Ovary (tissue), 3 donors: Measurements from ENCODE around the gene PIK3AP1.

Experiments
- EP300 ChIP-seq: sonication (generic); formaldehyde crosslinking; IDR thresholded peaks from one replicate; pipeline ENCODE4 v1.6.1; 2017; ENCODE audit warnings: antibody characterized with exemption
- POLR2A ChIP-seq: fragments of 450-650 bp; IDR thresholded peaks from one replicate; pipeline ENCODE4 v1.6.1; 2017; ENCODE audit warnings: antibody characterized with exemption, mild to moderate bottlenecking, moderate library complexity
- TF ChIP-seq, protein P1 (sequence below), 3 donors: fragments of 450-650 bp in 2 of 3; fragments of 200-600 bp in 1 of 3; IDR thresholded peaks; one replicate each; pipeline versions ENCODE4 v1.5.1 to v1.8.0; 2016 to 2022; ENCODE audit warnings: antibody characterized with exemption in 3 of 3, mild to moderate bottlenecking in 1 of 3
- donor health status: DM: no; HTN: no; CAD: no.

DNA sequence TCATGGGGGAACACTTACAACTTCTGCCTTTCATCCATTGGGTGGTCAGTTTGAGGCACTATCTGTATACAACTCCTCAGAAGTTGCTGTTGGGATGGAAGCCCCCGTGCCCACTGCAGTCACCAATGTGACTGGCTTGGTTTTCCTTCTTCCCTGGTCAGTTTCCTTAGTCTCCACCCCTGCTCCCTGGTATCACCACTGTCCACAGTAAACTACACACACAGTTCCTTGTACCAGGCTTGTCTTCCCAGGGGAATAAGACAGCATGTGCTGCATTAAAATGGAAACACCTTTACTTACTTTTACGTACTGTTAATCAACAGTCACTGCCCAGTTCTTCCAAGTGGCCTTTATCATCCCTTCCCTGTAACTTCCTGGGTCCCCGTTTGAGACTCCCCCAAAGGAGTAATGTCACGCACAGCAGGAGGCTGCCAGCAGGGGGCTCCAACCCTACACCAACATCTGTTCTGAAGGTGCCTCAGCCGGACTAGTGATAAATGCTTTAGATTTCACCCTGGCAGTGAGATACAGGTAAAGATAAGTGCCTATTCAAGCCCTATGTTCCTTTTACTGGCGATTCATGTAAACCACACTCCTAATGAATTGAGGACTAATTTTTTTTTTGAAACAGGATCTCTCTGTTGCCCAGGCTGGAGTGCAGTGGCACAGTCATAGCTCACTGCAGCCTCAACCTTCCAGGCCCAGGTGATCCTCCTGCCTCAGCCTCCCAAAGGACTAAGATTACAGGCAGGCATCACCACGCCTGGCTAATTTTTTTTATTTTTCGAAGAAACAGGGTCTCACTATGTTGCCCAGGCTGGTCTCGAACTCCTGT, 45.3 kb upstream of the PIK3AP1 start:
- TF ChIP-seq, protein P1, sequence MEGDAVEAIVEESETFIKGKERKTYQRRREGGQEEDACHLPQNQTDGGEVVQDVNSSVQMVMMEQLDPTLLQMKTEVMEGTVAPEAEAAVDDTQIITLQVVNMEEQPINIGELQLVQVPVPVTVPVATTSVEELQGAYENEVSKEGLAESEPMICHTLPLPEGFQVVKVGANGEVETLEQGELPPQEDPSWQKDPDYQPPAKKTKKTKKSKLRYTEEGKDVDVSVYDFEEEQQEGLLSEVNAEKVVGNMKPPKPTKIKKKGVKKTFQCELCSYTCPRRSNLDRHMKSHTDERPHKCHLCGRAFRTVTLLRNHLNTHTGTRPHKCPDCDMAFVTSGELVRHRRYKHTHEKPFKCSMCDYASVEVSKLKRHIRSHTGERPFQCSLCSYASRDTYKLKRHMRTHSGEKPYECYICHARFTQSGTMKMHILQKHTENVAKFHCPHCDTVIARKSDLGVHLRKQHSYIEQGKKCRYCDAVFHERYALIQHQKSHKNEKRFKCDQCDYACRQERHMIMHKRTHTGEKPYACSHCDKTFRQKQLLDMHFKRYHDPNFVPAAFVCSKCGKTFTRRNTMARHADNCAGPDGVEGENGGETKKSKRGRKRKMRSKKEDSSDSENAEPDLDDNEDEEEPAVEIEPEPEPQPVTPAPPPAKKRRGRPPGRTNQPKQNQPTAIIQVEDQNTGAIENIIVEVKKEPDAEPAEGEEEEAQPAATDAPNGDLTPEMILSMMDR (IDR thresholded peaks at IDR 0.05): peak in 1 of 3 donors; percentile 31
- TF ChIP-seq POLR2A: no peak
- TF ChIP-seq EP300: no peak
